HG02943 (cell line): Measurements from ENCODE around the gene CALR.
"Not testable (repeated sequence)": the region's sequence is repeated elsewhere in the genome, so short reads cannot be mapped to it uniquely, and the experiment has no call there.

ENCODE experiments used
- ATAC-seq: cut with Tn5 transposase; IDR thresholded peaks from one replicate; pipeline ENCODE4 v1.9.1; 2021; ENCODE audit warnings: mild to moderate bottlenecking, low read depth, moderate library complexity; ENCODE audit not compliant: unreplicated experiment

CALR gene

GRCh38 chr19:12974301-12975220, 36.2 kb downstream of the CALR start:
- no peak for ATAC-seq

GRCh38 chr19:12975221-12975741, 36.9 kb downstream of the CALR start:
- ATAC-seq: no peak

- not testable (repeated sequence) for ATAC-seq
Measured at GRCh38 chr19:12976109-12976508, 37.7 kb downstream of the CALR start.

GRCh38 chr19:12979974-12980373, 41.6 kb downstream of the CALR start:
- ATAC-seq: no peak

GRCh38 chr19:12982648-12983047, 44.2 kb downstream of the CALR start:
- ATAC-seq: no peak

GRCh38 chr19:12983091-12983490, 44.7 kb downstream of the CALR start:
- ATAC-seq: no peak

GRCh38 chr19:12983542-12984142, 45.2 kb downstream of the CALR start:
- no peak for ATAC-seq

- no peak for ATAC-seq
Measured at GRCh38 chr19:12984143-12984627, 45.8 kb downstream of the CALR start.

- ATAC-seq: no peak
Measured at GRCh38 chr19:12984683-12985048, 46.3 kb downstream of the CALR start.

GRCh38 chr19:12985049-12985776, 46.8 kb downstream of the CALR start:
- ATAC-seq: no peak

- no peak for ATAC-seq
Measured at GRCh38 chr19:12986726-12987125, 48.3 kb downstream of the CALR start.

- no peak for ATAC-seq
Measured at GRCh38 chr19:12987190-12987589, 48.8 kb downstream of the CALR start.

- ATAC-seq: no peak
Measured at GRCh38 chr19:12987781-12988180, 49.4 kb downstream of the CALR start.

GRCh38 chr19:12990431-12990830, 52.0 kb downstream of the CALR start:
- ATAC-seq: no peak

- no peak for ATAC-seq
Measured at GRCh38 chr19:12990853-12991252, 52.4 kb downstream of the CALR start.

- ATAC-seq: no peak
Measured at GRCh38 chr19:12991296-12991695, 52.9 kb downstream of the CALR start.

GRCh38 chr19:12992729-12993128, 54.3 kb downstream of the CALR start:
- no peak for ATAC-seq

GRCh38 chr19:12993562-12993961, 55.2 kb downstream of the CALR start:
- ATAC-seq: no peak
